A549 (cell line): ENCODE results near the gene ATP9B. TPM values are rescaled to one million over a fixed set of nuclear protein-coding genes. Genes with fewer than 3 reads are reported as not detected.

Source experiments
- ATAC-seq, 2 experiments: fragments of 200-7000 bp in 1 of 2; fragments of >200 bp in 1 of 2; cut with Nextera tagmentation in 1 of 2; cut with Tn5 transposase in 1 of 2; 3 replicates each; pipeline versions ENCODE4 v1.8.0 to v1.9.1; 2018 to 2020; ENCODE audit warnings: mild to moderate bottlenecking in 1 of 2, moderate library complexity in 1 of 2
- CTCF ChIA-PET: fragments of 300-600 bp; sonication (Branson Sonifier 250); formaldehyde crosslinking; extraction: SDS; loops from one replicate; lab custom pipeline; 2021; ENCODE audit warnings: antibody characterized with exemption, inconsistent platforms; lab: Yijun Ruan, JAX
- POLR2A ChIA-PET: fragments of 350-600 bp; formaldehyde crosslinking; extraction: SDS; loops from one replicate; lab custom pipeline; 2021; ENCODE audit warnings: antibody characterized with exemption, inconsistent platforms; lab: Yijun Ruan, JAX
- DNase-seq, 2 experiments: peaks; one replicate each; pipeline versions ENCODE4 v3.0.0 to v3.0.0-alpha.2; 2011 to 2016; ENCODE audit warnings: low read depth in 1 of 2, low spot score in 1 of 2
- FAIRE-seq: peaks from 2 replicates; lab custom pipeline; 2011; peaks lifted over from hg19 to GRCh38; lab: Jason Lieb, UNC
- H3K27ac ChIP-seq, 2 experiments: fragments of >200 bp; sonication (Bioruptor Twin); formaldehyde crosslinking; 3 replicates each; pipeline ENCODE4 v1.5.1; 2016 to 2017
- H3K4me1 ChIP-seq: fragments of >200 bp; sonication (Bioruptor Twin); formaldehyde crosslinking; 3 replicates; pipeline ENCODE4 v1.6.1; 2016
- H3K4me2 ChIP-seq: fragments of >200 bp; sonication (Bioruptor Twin); formaldehyde crosslinking; 3 replicates; pipeline ENCODE4 v1.6.1; 2016
- H3K4me3 ChIP-seq: fragments of >200 bp; sonication (Bioruptor Twin); formaldehyde crosslinking; 3 replicates; pipeline ENCODE4 v1.5.1; 2016
- H3K9me3 ChIP-seq: fragments of >200 bp; sonication (Bioruptor Twin); formaldehyde crosslinking; 3 replicates; pipeline ENCODE4 v1.6.1; 2016
- ATOH8 ChIP-seq: fragments of 250-450 bp; sonication (Bioruptor Pico); IDR thresholded peaks from 2 replicates; pipeline ENCODE4 v1.5.0; 2020; ENCODE audit warnings: low read depth, mild to moderate bottlenecking, moderate library complexity
- CBX8 ChIP-seq: fragments of 200-600 bp; sonication (generic); IDR thresholded peaks from 2 replicates; pipeline ENCODE4 v1.6.1; 2016
- CTCF ChIP-seq: fragments of >200 bp; sonication (Bioruptor Twin); formaldehyde crosslinking; IDR thresholded peaks from 3 replicates; pipeline ENCODE4 v1.5.1; 2016
- E2F6 ChIP-seq: IDR thresholded peaks from 2 replicates; pipeline ENCODE4 v1.6.1; 2012; ENCODE audit warnings: low read depth, borderline replicate concordance
- EHF ChIP-seq: fragments of 250-450 bp; sonication (Bioruptor Pico); IDR thresholded peaks from 2 replicates; pipeline ENCODE4 v1.5.0; 2020; ENCODE audit warnings: mild to moderate bottlenecking
- EHMT2 ChIP-seq: fragments of 200-600 bp; sonication (generic); IDR thresholded peaks from 2 replicates; pipeline ENCODE4 v1.6.1; 2016; ENCODE audit warnings: antibody characterized with exemption, low read depth, mild to moderate bottlenecking, moderate library complexity
- ELK1 ChIP-seq: fragments of 150-350 bp; IDR thresholded peaks from 2 replicates; pipeline ENCODE4 v1.6.1; 2014; ENCODE audit warnings: low read depth, mild to moderate bottlenecking, low read length
- FOSL2 ChIP-seq, 2 experiments: fragments of 450-650 bp in 1 of 2; fragments of >200 bp in 1 of 2; sonication (Bioruptor Twin) in 1 of 2; formaldehyde crosslinking; IDR thresholded peaks; 2 replicates each; pipeline versions ENCODE4 v1.5.0 to v1.6.1; 2016 to 2020; ENCODE audit warnings: mild to moderate bottlenecking in 1 of 2, moderate library complexity in 1 of 2
- GATA3 ChIP-seq: IDR thresholded peaks from 2 replicates; pipeline ENCODE4 v1.6.1; 2012; ENCODE audit warnings: borderline replicate concordance
- HDAC2 ChIP-seq: fragments of 200-600 bp; sonication (generic); IDR thresholded peaks from 2 replicates; pipeline ENCODE4 v1.6.1; 2016
- HES2 ChIP-seq: fragments of >200 bp; sonication (Bioruptor Twin); formaldehyde crosslinking; IDR thresholded peaks from 2 replicates; pipeline ENCODE4 v1.6.1; 2016
- HMGXB4 ChIP-seq: fragments of 250-450 bp; sonication (Bioruptor Pico); IDR thresholded peaks from 2 replicates; pipeline ENCODE4 v1.5.0; 2021; ENCODE audit warnings: mild to moderate bottlenecking, moderate library complexity, borderline replicate concordance
- HOXB13 ChIP-seq: fragments of 250-450 bp; sonication (Bioruptor Pico); IDR thresholded peaks from 2 replicates; pipeline ENCODE4 v1.5.0; 2020; ENCODE audit warnings: low read depth, mild to moderate bottlenecking, moderate library complexity
- HOXB5 ChIP-seq: fragments of 250-450 bp; sonication (Bioruptor Pico); IDR thresholded peaks from 2 replicates; pipeline ENCODE4 v1.5.0; 2020; ENCODE audit warnings: mild to moderate bottlenecking, moderate library complexity
- MAFK ChIP-seq: fragments of 450-650 bp; IDR thresholded peaks from 2 replicates; pipeline ENCODE4 v1.6.1; 2014; ENCODE audit not compliant: partially characterized antibody
- MYC ChIP-seq: IDR thresholded peaks from 2 replicates; pipeline ENCODE4 v1.6.1; 2012; ENCODE audit warnings: mild to moderate bottlenecking, inconsistent platforms, low read length, improper control_type of control experiment, borderline replicate concordance
- NFE2L2 ChIP-seq: fragments of 150-350 bp; conservative IDR thresholded peaks from 2 replicates; pipeline ENCODE4 v1.6.1; 2014; ENCODE audit warnings: low read length
- NR3C1 ChIP-seq: fragments of >200 bp; sonication (Bioruptor Twin); formaldehyde crosslinking; IDR thresholded peaks from 3 replicates; pipeline ENCODE4 v1.6.1; 2017
- PHF8 ChIP-seq: fragments of 200-600 bp; sonication (generic); IDR thresholded peaks from 2 replicates; pipeline ENCODE4 v1.6.1; 2016; ENCODE audit warnings: low read depth, mild to moderate bottlenecking, antibody characterized with exemption, moderate library complexity, borderline replicate concordance
- POLR2A ChIP-seq: IDR thresholded peaks from 2 replicates; pipeline ENCODE4 v1.6.1; 2012; ENCODE audit warnings: mild to moderate bottlenecking, low read length
- RAD21 ChIP-seq, 2 experiments: fragments of >200 bp in 1 of 2; sonication (Bioruptor Twin) in 1 of 2; formaldehyde crosslinking in 1 of 2; IDR thresholded peaks in 1 of 2; conservative IDR thresholded peaks in 1 of 2; 2 replicates in 1 of 2; 3 replicates in 1 of 2; pipeline ENCODE4 v1.6.1; 2012 to 2018; ENCODE audit warnings: inconsistent platforms in 1 of 2
- RNF2 ChIP-seq: fragments of 200-600 bp; sonication (generic); IDR thresholded peaks from 2 replicates; pipeline ENCODE4 v1.6.1; 2016; ENCODE audit warnings: low read depth, mild to moderate bottlenecking, antibody characterized with exemption, moderate library complexity, borderline replicate concordance
- SMC3 ChIP-seq: fragments of >200 bp; sonication (Bioruptor Twin); formaldehyde crosslinking; IDR thresholded peaks from 3 replicates; pipeline ENCODE4 v1.6.1; 2018; ENCODE audit warnings: inconsistent platforms
- SREBF2 ChIP-seq: fragments of 450-650 bp; IDR thresholded peaks from 2 replicates; pipeline ENCODE4 v1.6.1; 2014; ENCODE audit warnings: mild to moderate bottlenecking, moderate library complexity
- TP53 ChIP-seq: fragments of 250-450 bp; sonication (Bioruptor Pico); IDR thresholded peaks from 2 replicates; pipeline ENCODE4 v1.5.0; 2021; ENCODE audit warnings: mild to moderate bottlenecking, moderate library complexity
- ZNF302 ChIP-seq: fragments of 250-450 bp; sonication (Bioruptor Pico); IDR thresholded peaks from 2 replicates; pipeline ENCODE4 v1.9.0; 2021; ENCODE audit warnings: inconsistent platforms, mild to moderate bottlenecking, moderate library complexity
- ZSCAN20 ChIP-seq: fragments of 250-450 bp; sonication (Bioruptor Pico); IDR thresholded peaks from 2 replicates; pipeline ENCODE4 v1.8.0; 2022; ENCODE audit warnings: mild to moderate bottlenecking, moderate library complexity
- WGBS: methylation state at CpG from one replicate; pipeline ENCODE4 v1.1.6; 2017; ENCODE audit errors: missing lambda C conversion rate; 5-methylcytosine and 5-hydroxymethylcytosine counted together
- polyA plus RNA-seq, 4 experiments: library from polyadenylated mRNA; depleted of rRNA in 3 of 4; stranded (reverse); fragments of >200 nt; fragmentation: RNase III in 1 of 4; extraction: RNeasy Plus Mini Kit Qiagen cat#74134 plus additional on column Dnase treatment in 1 of 4; gene quantifications; 2 replicates in 3 of 4; 3 replicates in 1 of 4; pipeline ENCODE4 v1.2.3, GENCODE V29; 2011 to 2017

ATP9B gene
- polyA plus RNA-seq, 2 of the 4 experiments (the other 2 are of a cell fraction), result 22.6 to 35.7 TPM

- Histone ChIP-seq H3K9me3 (no peaks in the 10 kb centered on the region), H3K4me2 (no peak overlapping the region), H3K4me3 (no peak overlapping the region), H3K27ac (no peak overlapping the region), H3K4me1 (no peaks in the 10 kb centered on the region)
- no peak for TF ChIP-seq GATA3
- TF ChIP-seq FOSL2 (IDR thresholded peaks at IDR 0.05), result no peak
- no peak for TF ChIP-seq FOSL2 (CRISPR knock-in tag; IDR thresholded peaks at IDR 0.05)
- no peak for TF ChIP-seq ATOH8 (CRISPR knock-in tag)
- TF ChIP-seq HDAC2, result no peak
- no peak for TF ChIP-seq TP53
- no peak for TF ChIP-seq ELK1
- no peak for TF ChIP-seq CTCF
- no peak for TF ChIP-seq HOXB5 (CRISPR knock-in tag)
- no peak for TF ChIP-seq RAD21 (conservative IDR thresholded peaks at IDR 0.05 in 1 of 2, IDR thresholded peaks at IDR 0.05 in 1 of 2)
- no peak for TF ChIP-seq PHF8
- TF ChIP-seq ZSCAN20 (CRISPR knock-in tag), result no peak
- TF ChIP-seq EHMT2, result no peak
- TF ChIP-seq HOXB13, result no peak
- no peak for ATAC-seq
- no peak for DNase-seq
- ChIA-PET POLR2A (no interaction called here), CTCF (no interaction called here)
- no peak for FAIRE-seq
- 88% methylated on average over 6 of the region's 6 CpGs for WGBS
These were observed 147.0 kb downstream of the ATP9B start for GRCh38 chr18:79216176-79216575.

- no peak for FAIRE-seq
These were observed 148.9 kb downstream of the ATP9B start for GRCh38 chr18:79217979-79218604.

More at GRCh38 chr18:79217979-79218604, 148.9 kb downstream of the ATP9B start:
- TF ChIP-seq MYC, result no peak
- TF ChIP-seq RNF2, result no peak
- TF ChIP-seq TP53, result no peak
- no peak for TF ChIP-seq CBX8
- TF ChIP-seq HMGXB4 (CRISPR knock-in tag), result no peak
- no peak for TF ChIP-seq MAFK
- TF ChIP-seq EHF, result no peak
- no peak for TF ChIP-seq NR3C1
- no peak for TF ChIP-seq SMC3
- no peak for TF ChIP-seq POLR2A
- no peak for TF ChIP-seq HDAC2
- TF ChIP-seq HES2, result no peak
- TF ChIP-seq E2F6, result no peak
- TF ChIP-seq GATA3, result no peak
- TF ChIP-seq NFE2L2, result no peak
- TF ChIP-seq SREBF2, result no peak
- no peak for TF ChIP-seq ZNF302 (CRISPR knock-in tag)
- no peak for TF ChIP-seq HOXB13
- no peaks in the 10 kb centered on the region for H3K4me1 ChIP-seq
- no peak overlapping the region for H3K4me3 ChIP-seq
- POLR2A ChIA-PET, result no interaction called here
- CTCF ChIA-PET, result interaction anchor here (1.0 kb wide), 1 partner anchor 27 kb away, joined by 3 read pairs; no protein-coding TSS in a partner anchor
- H3K9me3 ChIP-seq, result no peaks in the 10 kb centered on the region
- H3K4me2 ChIP-seq, result no peak overlapping the region
- no peak for ATAC-seq
- no peak for DNase-seq
- no peak overlapping the region for H3K27ac ChIP-seq
- WGBS, result 91% methylated on average over 19 of the region's 19 CpGs
